Hematopoietic multipotent progenitor cell treated with erythropoietin and hydrocortisone succinate and interleukin-3 and kit ligand, for 17 days (in vitro differentiated cells): ENCODE data around the gene TMEM218.
"Not testable (repeated sequence)": the region's sequence is repeated elsewhere in the genome, so short reads cannot be mapped to it uniquely, and the experiment has no call there.

Experiments used
- DNase-seq: peaks from one replicate; pipeline ENCODE4 v3.0.0-alpha.2; 2015; ENCODE audit warnings: low spot score

TMEM218 gene

GRCh38 chr11:125090151-125090550 is 21.3 kb downstream of the TMEM218 start:
- not testable (repeated sequence) for DNase-seq

- DNase-seq, result not testable (repeated sequence)
Observed at GRCh38 chr11:125089481-125089880, 21.9 kb downstream of the TMEM218 start.

- no peak for DNase-seq
Observed at GRCh38 chr11:125088576-125089455, 22.6 kb downstream of the TMEM218 start.

DNA sequence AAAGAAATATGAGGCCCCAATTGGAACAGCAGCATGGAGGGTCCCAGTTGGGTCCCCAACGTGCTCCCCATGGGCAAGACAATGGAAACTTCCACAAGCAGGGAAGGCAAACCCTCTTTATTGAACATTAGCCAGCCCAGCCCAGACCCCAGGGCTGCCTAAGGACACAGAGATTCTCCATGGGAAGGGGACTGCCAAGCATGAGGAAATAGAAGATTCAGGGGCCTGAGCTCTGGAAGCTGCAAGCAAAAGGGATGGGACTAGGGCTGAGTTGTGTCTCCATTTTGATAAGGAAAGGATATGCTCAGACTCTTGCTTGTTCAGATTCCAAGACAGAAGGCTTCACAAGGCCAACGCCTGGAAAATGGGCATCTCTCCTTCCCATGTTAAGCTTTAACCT is 23.3 kb downstream of the TMEM218 start:
- DNase-seq, result no peak

GRCh38 chr11:125086633-125087296 is 24.7 kb downstream of the TMEM218 start:
- no peak for DNase-seq

- DNase-seq, result no peak
Observed at GRCh38 chr11:125085301-125086081, 25.9 kb downstream of the TMEM218 start.

- DNase-seq, result no peak
Observed at GRCh38 chr11:125084761-125085231, 26.6 kb downstream of the TMEM218 start.

- DNase-seq, result no peak
Observed at GRCh38 chr11:125084057-125084416, 27.4 kb downstream of the TMEM218 start.

GRCh38 chr11:125083312-125084056 is 27.9 kb downstream of the TMEM218 start:
- DNase-seq, result no peak

- no peak for DNase-seq
Observed at GRCh38 chr11:125082611-125083311, 28.7 kb downstream of the TMEM218 start.

DNA sequence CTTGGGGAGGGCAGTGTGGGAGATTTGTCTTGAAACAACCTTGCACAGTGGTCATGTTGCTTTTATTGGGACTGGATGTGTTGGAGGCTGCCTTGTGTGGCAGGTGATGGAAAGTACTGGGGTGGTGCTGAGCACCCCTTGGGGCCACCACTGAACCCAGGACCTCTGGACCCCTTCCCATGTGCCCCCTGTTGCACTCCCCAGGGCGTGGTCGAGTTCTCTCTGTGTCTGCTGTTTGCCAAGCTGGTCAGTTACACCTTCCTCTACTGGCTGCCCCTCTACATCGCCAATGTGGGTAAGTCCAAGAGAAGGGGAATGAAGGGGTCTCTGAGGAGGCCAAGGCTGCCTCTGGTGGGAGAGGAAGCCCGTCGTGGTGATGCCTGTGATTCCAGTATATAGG is 29.4 kb downstream of the TMEM218 start:
- DNase-seq, result no peak

DNA sequence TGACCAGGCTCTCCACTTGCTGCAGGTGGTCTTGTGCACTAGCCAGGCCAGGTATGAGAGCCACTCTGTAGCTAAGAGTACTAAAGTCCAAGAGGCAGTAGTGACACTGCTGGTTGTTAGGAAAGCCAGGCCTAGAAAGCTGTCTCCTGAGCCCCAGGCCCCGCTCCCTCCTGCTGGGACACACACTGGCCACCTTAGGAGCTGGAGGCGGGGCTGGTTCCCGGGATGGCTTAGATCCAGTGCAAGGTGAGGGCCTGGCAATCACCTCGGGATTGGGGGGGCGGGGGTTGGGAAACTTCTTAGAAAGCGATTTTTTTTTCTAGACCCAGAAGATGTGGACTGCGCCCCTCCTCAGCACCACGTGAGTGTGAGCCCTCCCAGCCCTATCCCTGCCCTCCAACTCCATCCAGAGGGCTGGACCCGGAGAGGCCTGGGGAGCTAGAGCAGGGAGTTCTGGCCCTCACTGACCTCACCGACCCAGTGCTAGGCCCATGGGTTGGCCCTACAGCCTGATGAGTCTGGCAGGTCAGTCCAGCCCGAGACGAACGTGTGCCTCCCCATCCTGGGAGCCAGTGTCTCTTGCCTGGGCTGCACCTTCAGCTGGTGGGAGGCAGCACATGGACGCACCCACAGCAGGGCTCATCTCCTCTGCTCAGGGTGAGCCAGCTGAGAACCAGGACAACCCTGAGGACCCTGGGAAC is 30.2 kb downstream of the TMEM218 start:
- DNase-seq, result no peak

DNA sequence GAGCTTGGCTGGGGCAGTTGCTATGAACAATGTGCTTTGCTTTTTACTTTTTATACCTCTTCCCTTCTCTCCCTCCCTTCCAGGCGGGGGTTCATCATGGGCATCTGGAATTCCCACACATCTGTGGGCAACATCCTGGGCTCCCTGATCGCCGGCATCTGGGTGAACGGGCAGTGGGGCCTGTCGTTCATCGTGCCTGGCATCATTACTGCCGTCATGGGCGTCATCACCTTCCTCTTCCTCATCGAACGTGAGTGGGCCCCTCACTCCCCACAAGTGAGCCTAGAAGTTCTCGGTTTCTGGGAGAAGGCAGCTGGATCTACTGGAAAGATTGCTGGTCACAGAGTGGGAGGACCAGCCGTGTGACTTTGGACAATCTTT is 30.9 kb downstream of the TMEM218 start:
- DNase-seq, result no peak

- DNase-seq, result no peak
Observed at GRCh38 chr11:125079878-125080530, 31.4 kb downstream of the TMEM218 start.

- DNase-seq, result no peak
Observed at GRCh38 chr11:125079151-125079877, 32.1 kb downstream of the TMEM218 start.

DNA sequence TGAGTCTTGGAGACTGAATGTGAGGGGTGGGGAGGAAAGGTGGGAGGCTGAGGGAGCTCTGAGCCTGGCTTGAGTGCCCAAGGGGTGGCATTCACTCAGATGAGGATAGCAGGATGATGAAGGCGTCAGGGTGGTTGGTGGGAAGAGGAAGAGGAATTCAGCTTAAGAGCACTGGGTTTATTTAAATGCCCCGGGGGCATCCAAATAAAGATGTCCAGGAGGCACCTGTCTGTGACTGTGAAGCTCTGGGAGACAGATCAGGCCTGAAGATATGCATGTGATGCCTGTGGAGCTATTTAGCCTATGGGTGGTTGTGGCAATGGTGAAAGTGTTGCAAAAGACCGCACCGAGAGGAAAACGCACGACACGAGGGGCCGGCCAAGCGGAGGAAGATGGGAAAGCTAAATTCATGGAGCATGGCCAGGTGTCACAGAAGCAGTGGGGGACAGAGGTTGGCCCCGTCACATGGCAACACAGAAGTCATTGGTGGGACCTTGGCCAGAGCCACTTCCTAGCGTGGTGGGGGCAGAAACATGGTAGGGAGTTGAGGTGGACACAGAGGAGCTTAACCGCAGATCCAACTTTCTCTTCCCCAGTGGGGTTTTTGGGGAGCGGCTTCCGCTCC is 32.8 kb downstream of the TMEM218 start:
- DNase-seq, result no peak

GRCh38 chr11:125078016-125078415 is 33.4 kb downstream of the TMEM218 start:
- no peak for DNase-seq

DNA sequence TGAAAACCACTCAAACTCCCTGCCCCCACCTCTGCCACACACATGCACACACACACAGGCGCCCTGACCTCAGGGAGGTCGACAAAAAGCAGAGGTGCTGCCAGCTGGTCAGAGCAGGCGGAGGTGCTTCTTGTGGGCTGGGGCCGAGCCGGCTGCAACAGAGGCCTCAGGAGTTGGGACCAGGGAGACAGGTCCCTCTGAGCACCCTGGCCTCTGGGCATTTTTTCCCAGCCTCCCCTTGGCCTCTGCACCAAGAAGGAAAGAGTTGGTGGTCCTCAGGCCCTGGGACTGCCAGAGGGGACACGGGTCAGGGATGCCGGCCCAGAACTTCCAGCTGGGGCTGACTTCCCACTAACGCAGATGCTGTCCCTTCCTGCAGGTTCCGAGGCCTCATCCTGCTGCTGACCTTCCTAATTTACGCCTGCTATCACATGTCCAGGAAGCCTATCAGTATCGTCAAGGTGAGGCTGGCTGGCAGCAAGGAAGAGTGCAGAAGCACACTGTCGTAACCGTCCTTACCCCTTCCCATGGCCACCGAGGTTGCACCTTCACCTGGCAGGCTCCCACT is 35.0 kb downstream of the TMEM218 start:
- DNase-seq, result no peak

DNA sequence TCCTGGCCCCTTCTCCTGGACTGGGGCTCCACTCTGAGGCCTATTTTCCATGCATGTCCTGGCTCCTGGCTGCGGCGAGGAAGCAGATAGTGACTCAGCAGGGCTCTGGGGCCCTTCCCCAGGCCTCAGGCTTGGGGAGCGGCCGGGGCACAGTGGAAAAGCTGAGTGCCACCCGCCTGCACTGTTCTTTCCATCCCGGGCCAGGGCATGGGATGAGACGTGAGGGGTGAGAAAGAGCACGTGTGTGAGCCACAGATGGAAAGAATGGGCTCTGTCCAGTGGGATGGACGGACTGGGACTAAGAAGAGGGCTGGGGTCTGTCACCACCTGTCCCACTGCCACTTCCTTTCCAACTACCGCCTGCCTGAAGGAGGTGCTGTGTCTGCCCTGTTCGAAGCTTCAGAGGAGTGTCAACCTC is 35.5 kb downstream of the TMEM218 start:
- no peak for DNase-seq
